GM12872 (cell line): ENCODE measurements around the gene CPS1.

ENCODE experiments used
- CTCF ChIP-seq: IDR thresholded peaks from 3 replicates; pipeline ENCODE4 v1.5.1; 2011; ENCODE audit warnings: low read depth, mild to moderate bottlenecking, low read length, moderate library complexity; ENCODE audit not compliant: insufficient read depth

CPS1 gene

DNA sequence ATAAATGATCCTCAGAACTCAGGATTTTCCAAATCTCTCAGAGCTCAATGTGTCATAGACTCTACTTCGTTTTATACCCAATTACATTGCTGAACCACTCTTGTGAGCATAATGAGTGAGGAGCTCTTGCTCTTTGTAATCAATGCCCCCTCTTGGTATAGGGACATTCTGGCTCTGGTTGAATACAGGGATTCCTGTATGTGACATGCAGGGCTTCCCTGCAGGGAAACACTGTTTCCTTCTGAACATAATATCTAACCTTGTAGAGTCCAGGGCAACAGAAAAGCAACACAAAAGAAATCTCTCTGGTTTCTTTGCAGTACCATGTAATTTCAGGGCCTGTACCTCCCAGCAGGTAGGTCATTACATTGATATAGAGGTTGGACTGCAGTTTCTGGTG lies 101.5 kb downstream of the CPS1 start:
- TF ChIP-seq CTCF: no peak

DNA sequence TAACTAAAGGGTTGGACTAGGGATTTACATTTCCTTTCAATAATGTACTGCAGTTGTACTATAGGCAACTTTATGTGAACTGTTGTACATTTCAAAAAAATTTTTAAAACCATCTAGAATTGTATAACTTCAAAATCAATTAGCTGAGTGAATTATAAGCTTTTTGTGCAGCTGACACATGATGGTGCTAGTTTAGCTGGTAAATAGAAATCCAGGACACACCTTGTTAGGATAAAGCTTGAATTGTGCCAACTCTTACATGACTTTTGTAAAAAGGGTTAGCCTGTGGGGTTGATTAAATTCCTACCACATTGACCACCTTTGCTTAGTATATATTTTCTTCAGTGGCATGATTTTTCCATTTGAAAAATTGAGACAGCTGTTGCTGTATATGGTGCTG lies 104.4 kb downstream of the CPS1 start:
- TF ChIP-seq CTCF: no peak

DNA sequence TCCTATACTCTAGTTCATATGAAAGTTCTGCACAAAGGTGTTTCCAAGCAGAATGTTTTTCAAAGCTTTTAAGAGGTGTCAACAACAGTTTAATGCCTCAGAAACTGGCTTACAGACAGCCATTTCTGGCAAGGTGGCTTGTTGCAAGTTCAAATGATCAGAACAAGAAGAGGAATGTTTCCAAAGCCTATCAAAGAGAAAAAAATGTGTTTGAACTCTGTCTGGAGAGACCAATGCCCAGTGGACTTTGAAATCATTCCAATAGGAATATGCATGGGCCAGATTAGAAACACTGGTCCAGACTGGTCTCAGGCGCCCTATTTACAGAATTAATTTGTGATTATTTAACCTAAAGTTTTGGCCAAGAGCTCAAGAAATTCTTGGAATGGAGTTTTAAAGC lies 106.2 kb downstream of the CPS1 start:
- TF ChIP-seq CTCF: no peak

- TF ChIP-seq CTCF: 0 out of 3 replicates have a peak, but pooled peaks have one; percentile 18
Observed at GRCh38 chr2:210663631-210664089, 107.3 kb downstream of the CPS1 start.

DNA sequence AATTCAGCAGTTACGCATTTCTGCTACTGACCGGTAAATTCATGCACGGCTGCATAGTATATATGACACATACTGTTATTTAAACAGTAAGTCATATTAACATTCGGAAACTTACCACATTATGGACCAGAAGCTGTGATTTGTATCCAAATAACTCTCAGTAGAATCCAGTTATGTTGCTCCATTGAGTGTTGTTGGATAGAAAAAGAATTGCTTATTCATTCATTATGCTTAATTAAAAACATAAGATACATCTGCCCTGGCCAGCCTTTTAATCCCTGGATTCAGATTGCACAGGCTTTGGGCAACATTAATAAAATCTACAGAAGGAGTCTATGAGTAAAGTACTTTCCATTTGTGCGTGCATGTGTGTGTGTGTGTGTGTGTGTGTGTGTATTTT lies 111.3 kb downstream of the CPS1 start:
- TF ChIP-seq CTCF: no peak

DNA sequence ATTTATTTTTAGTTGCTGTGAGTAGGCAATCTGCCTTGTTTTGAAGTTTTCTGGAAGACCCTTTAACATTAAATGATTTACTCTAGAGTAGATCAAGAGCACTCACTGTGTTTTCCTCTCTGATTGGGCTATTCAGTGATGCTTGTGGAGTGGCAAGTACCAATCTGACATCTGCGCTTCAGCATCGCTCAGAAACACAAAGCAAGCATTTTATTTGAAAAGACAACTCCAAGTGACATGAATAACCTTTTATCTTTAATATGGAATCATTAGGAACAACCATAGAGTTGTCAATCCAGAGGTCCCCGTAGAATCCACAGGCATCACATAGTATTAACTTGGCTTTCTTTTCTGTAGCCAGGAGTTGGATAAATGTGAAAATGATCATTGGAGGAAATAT lies 114.7 kb downstream of the CPS1 start:
- TF ChIP-seq CTCF: no peak

DNA sequence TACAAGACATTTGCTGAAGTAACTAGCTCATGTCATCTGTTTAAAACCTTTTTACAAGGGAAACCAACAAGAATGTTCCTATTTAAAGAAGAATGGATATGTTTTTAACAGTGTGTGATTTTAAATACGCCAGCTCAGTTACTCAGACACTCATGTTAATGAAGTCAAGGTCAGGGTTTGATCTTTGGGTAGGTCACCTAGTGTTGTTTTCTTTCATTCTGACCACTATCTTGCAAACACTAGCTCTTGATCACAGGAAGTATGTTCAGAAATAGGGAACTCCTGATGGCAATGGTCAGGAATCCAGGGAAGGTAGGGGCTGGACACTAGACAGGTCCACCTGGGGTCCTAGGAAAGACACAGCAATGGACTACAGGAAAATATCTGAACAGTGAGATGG lies 116.7 kb downstream of the CPS1 start:
- TF ChIP-seq CTCF: no peak

DNA sequence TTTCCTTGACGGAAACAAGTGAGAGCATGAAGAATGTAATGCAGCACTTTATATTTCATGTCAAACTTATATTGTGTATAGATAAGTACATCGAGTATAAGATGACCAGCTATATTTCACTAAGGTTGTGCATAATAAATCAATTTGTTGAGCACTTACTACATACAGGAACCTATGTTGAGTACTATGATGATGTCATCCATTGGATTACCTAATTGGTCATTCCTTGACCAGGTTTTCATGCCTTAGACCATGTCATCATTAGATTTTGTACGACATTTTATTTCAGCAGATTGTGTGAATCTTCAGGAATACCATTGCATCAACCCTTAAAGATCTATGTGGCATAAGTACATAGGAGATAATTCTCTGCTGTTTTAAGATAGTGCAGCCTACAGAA lies 119.7 kb downstream of the CPS1 start:
- TF ChIP-seq CTCF: no peak
